DND-41 (cell line): ENCODE results near the gene PRKCD.

Experiments
- ATAC-seq: fragments of 200-7000 bp; cut with Tn5 transposase; 3 replicates; pipeline ENCODE4 v1.9.1; 2021; ENCODE audit warnings: low read depth; ENCODE audit not compliant: insufficient read depth
- DNase-seq: peaks from one replicate; pipeline ENCODE4 v3.0.0-alpha.2; 2020
- H2AFZ ChIP-seq: 2 replicates; pipeline ENCODE4 v1.6.0; 2012; ENCODE audit warnings: low read depth, low read length
- H3K27ac ChIP-seq: 2 replicates; pipeline ENCODE4 v1.5.1; 2012; ENCODE audit warnings: low read length, inconsistent platforms
- H3K27me3 ChIP-seq: fragments of 200-600 bp; sonication (generic); 2 replicates; pipeline ENCODE4 v1.6.0; 2012; ENCODE audit warnings: low read length, mild to moderate bottlenecking, inconsistent platforms; ENCODE audit not compliant: insufficient read depth, poor library complexity
- H3K36me3 ChIP-seq: 2 replicates; pipeline ENCODE4 v1.5.1; 2012; ENCODE audit warnings: low read length, inconsistent platforms; ENCODE audit not compliant: insufficient read depth
- H3K4me1 ChIP-seq: 2 replicates; pipeline ENCODE4 v1.5.1; 2012; ENCODE audit warnings: mild to moderate bottlenecking, low read length; ENCODE audit not compliant: insufficient read depth
- H3K4me2 ChIP-seq: 2 replicates; pipeline ENCODE4 v1.6.0; 2012; ENCODE audit warnings: mild to moderate bottlenecking, moderate library complexity, low read length, inconsistent platforms; ENCODE audit not compliant: insufficient read depth
- H3K4me3 ChIP-seq, 2 experiments: fragments of 200-600 bp in 1 of 2; shearing (Covaris generic) in 1 of 2; 2 replicates each; pipeline ENCODE4 v1.5.1; 2012 to 2016; ENCODE audit warnings: inconsistent platforms in 2 of 2, low read length in 2 of 2, mild to moderate bottlenecking in 2 of 2, low read depth in 1 of 2, moderate library complexity in 1 of 2
- H3K79me2 ChIP-seq: 2 replicates; pipeline ENCODE4 v1.6.0; 2012; ENCODE audit warnings: low read length, inconsistent platforms; ENCODE audit not compliant: insufficient read depth
- H3K9ac ChIP-seq: 2 replicates; pipeline ENCODE4 v1.6.0; 2012; ENCODE audit warnings: low read depth, mild to moderate bottlenecking, inconsistent platforms, low read length, moderate library complexity
- H3K9me3 ChIP-seq: 2 replicates; pipeline ENCODE4 v1.5.1; 2012; ENCODE audit warnings: low read length, moderate library complexity, mild to moderate bottlenecking, inconsistent platforms; ENCODE audit not compliant: insufficient read depth, severe bottlenecking
- H4K20me1 ChIP-seq: 2 replicates; pipeline ENCODE4 v1.6.0; 2012; ENCODE audit warnings: low read length; ENCODE audit not compliant: insufficient read depth
- EZH2 ChIP-seq: IDR thresholded peaks from 3 replicates; pipeline ENCODE4 v1.6.1; 2012; ENCODE audit warnings: borderline replicate concordance, low read depth, mild to moderate bottlenecking, moderate library complexity, low read length, inconsistent platforms; ENCODE audit not compliant: severe bottlenecking
- TF ChIP-seq, protein P1 (sequence below): IDR thresholded peaks from 2 replicates; pipeline ENCODE4 v1.5.1; 2012; ENCODE audit warnings: borderline replicate concordance, low read length, moderate library complexity, mild to moderate bottlenecking; ENCODE audit not compliant: poor library complexity, severe bottlenecking; ENCODE audit errors: extremely low read depth

Gene PRKCD

GRCh38 chr3:53120336-53120735 lies 40.7 kb upstream of the PRKCD start:
- Histone ChIP-seq H3K9me3 (no peaks in the 10 kb centered on the region), H2AFZ (no peak overlapping the region), H3K4me2 (no peak overlapping the region), H3K9ac (no peak overlapping the region), H3K27me3 (no peaks in the 10 kb centered on the region), H4K20me1 (no peaks in the 10 kb centered on the region; the same call in 1 of the 2 replicates), H3K79me2 (no peaks in the 10 kb centered on the region), H3K4me3 (no peak overlapping the region), H3K36me3 (peaks cover 87% of the 10 kb centered on the region), H3K4me1 (no peaks in the 10 kb centered on the region), H3K27ac (no peak overlapping the region)
- TF ChIP-seq, protein P1, sequence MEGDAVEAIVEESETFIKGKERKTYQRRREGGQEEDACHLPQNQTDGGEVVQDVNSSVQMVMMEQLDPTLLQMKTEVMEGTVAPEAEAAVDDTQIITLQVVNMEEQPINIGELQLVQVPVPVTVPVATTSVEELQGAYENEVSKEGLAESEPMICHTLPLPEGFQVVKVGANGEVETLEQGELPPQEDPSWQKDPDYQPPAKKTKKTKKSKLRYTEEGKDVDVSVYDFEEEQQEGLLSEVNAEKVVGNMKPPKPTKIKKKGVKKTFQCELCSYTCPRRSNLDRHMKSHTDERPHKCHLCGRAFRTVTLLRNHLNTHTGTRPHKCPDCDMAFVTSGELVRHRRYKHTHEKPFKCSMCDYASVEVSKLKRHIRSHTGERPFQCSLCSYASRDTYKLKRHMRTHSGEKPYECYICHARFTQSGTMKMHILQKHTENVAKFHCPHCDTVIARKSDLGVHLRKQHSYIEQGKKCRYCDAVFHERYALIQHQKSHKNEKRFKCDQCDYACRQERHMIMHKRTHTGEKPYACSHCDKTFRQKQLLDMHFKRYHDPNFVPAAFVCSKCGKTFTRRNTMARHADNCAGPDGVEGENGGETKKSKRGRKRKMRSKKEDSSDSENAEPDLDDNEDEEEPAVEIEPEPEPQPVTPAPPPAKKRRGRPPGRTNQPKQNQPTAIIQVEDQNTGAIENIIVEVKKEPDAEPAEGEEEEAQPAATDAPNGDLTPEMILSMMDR: no peak
- TF ChIP-seq EZH2: no peak
- DNase-seq (no peak), ATAC-seq (no peak)

DNA sequence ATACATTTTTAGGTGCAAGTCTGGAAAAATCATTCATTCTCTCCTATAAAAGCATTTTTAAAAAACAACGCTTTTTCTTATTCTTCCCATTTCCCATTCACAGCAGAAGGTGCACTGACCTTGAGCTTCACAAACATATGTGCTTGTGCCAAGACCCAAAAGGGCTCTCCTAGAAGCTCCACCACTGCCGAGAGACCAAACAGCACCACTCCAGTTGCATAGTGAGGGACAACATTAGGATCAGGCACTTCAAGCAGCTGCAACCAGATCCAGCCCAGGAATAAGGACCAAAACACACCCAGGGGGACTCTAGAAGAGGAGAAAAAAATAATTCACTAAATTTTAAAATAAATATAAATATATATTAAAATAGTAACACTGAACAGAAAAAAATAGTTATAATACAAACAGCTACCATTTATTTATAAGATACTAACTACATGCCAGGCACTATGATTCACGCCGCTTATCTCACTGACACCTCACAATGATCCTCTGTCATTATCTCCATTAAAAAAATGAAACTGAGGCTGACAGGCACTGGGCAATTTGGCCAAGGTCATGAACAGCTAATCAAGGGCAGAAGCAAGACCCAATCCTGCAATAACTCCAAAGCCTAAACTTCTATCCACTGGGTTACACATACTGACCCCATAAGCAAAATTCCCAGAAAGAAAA lies 38.6 kb upstream of the PRKCD start:
- H3K79me2 ChIP-seq: no peaks in the 10 kb centered on the region
- no peaks in the 10 kb centered on the region for H3K4me1 ChIP-seq
- no peaks in the 10 kb centered on the region for H3K9me3 ChIP-seq
- ATAC-seq (no peak), DNase-seq (no peak)
- H3K4me3 ChIP-seq: no peak overlapping the region
- no peak overlapping the region for H3K4me2 ChIP-seq
- no peaks in the 10 kb centered on the region for H3K27me3 ChIP-seq
- TF ChIP-seq, protein P1: no peak
- TF ChIP-seq EZH2: no peak
- H3K27ac ChIP-seq: no peak overlapping the region
- H3K9ac ChIP-seq: no peak overlapping the region
- H4K20me1 ChIP-seq: no peaks in the 10 kb centered on the region
- peaks cover 84% of the 10 kb centered on the region for H3K36me3 ChIP-seq
- no peak overlapping the region for H2AFZ ChIP-seq

GRCh38 chr3:53122933-53123305 lies 38.1 kb upstream of the PRKCD start:
- ATAC-seq: no peak
- Histone ChIP-seq H3K27ac (no peak overlapping the region), H3K36me3 (peaks cover 81% of the 10 kb centered on the region)

More at GRCh38 chr3:53122933-53123305, 38.1 kb upstream of the PRKCD start:
- Histone ChIP-seq H3K79me2 (no peaks in the 10 kb centered on the region), H3K4me1 (no peaks in the 10 kb centered on the region), H3K4me2 (no peak overlapping the region), H3K4me3 (no peak overlapping the region), H2AFZ (no peak overlapping the region), H3K9ac (no peak overlapping the region), H3K27me3 (no peaks in the 10 kb centered on the region), H3K9me3 (no peaks in the 10 kb centered on the region), H4K20me1 (no peaks in the 10 kb centered on the region)
- no peak for DNase-seq
- TF ChIP-seq, protein P1: no peak
- TF ChIP-seq EZH2: no peak
